T-cell (primary cell): ENCODE measurements around the gene LDLRAD2. TPM values are rescaled to one million over a fixed set of nuclear protein-coding genes. Genes with fewer than 3 reads are reported as not detected.
"Not testable (repeated sequence)": the region's sequence is repeated elsewhere in the genome, so short reads cannot be mapped to it uniquely, and the experiment has no call there.

Experiments used
- ATAC-seq, 4 experiments: fragments of 200-7000 bp in 3 of 4; fragments of 150-1000 bp in 1 of 4; cut with Tn5 transposase; replicated peaks in 1 of 4; 1 replicate in 3 of 4; 2 replicates in 1 of 4; pipeline ENCODE4 v1.10.0; 2021; ENCODE audit warnings: moderate library complexity in 3 of 4, mild to moderate bottlenecking in 2 of 4, moderate number of reproducible peaks in 1 of 4
- CTCF ChIA-PET, 2 donors: fragments of 300-600 bp; sonication (Branson Sonifier 250); formaldehyde crosslinking; loops; one replicate each; lab custom pipeline; 2022; ENCODE audit warnings: antibody characterized with exemption in 2 of 2; lab: Charles Lee
- POLR2A ChIA-PET, 2 donors: fragments of 300-600 bp; sonication (Branson Sonifier 250); formaldehyde crosslinking; loops; one replicate each; lab custom pipeline; 2022; ENCODE audit warnings: antibody characterized with exemption in 2 of 2; lab: Charles Lee
- DNase-seq, 35 experiments: peaks; one replicate each; pipeline versions ENCODE4 v3.0.0 to v3.0.0-alpha.2; 2013 to 2023
- H3K27ac ChIP-seq: one replicate; pipeline ENCODE4 v1.5.1; 2013; ENCODE audit warnings: low read length
- H3K27me3 ChIP-seq, 2 experiments: replicated peaks in 1 of 2; 1 replicate in 1 of 2; 2 replicates in 1 of 2; pipeline versions ENCODE4 v1.6.1 to v1.7.0; 2013; ENCODE audit warnings: low read length in 1 of 2, mixed read lengths in 1 of 2; ENCODE audit not compliant: control insufficient read depth in 2 of 2, insufficient read depth in 2 of 2; ENCODE audit errors: extremely low read depth in 1 of 2
- H3K36me3 ChIP-seq, 2 donors: 1 replicate in 1 of 2; 2 replicates in 1 of 2; pipeline versions ENCODE4 v1.6.1 to v1.7.0; 2013; ENCODE audit warnings: low read length in 1 of 2; ENCODE audit not compliant: control insufficient read depth in 2 of 2, insufficient read depth in 1 of 2; ENCODE audit errors: extremely low read depth in 1 of 2
- H3K4me1 ChIP-seq, 2 experiments: 1 replicate in 1 of 2; 2 replicates in 1 of 2; pipeline versions ENCODE4 v1.6.1 to v1.7.0; 2013; ENCODE audit warnings: low read length in 2 of 2, mixed read lengths in 1 of 2; ENCODE audit not compliant: insufficient read depth in 2 of 2, control insufficient read depth in 1 of 2; ENCODE audit errors: extremely low read depth in 1 of 2
- H3K4me3 ChIP-seq, 2 donors: 1 replicate in 1 of 2; 2 replicates in 1 of 2; pipeline versions ENCODE4 v1.5.1 to v1.7.0; 2013; ENCODE audit warnings: mild to moderate bottlenecking in 2 of 2, low read length in 1 of 2, moderate library complexity in 1 of 2; ENCODE audit not compliant: control insufficient read depth in 1 of 2; ENCODE audit errors: extremely low read depth in 1 of 2
- H3K9me3 ChIP-seq: 2 replicates; pipeline ENCODE4 v1.7.0; 2013
- H3K27ac Mint-ChIP-seq, 2 donors: one replicate each; pipeline ENCODE4 v1.8.0; 2020 to 2021; ENCODE audit warnings: mild to moderate bottlenecking in 2 of 2, mixed read lengths in 2 of 2
- H3K27me3 Mint-ChIP-seq, 2 donors: one replicate each; pipeline ENCODE4 v1.8.0; 2021 to 2022; ENCODE audit warnings: mixed read lengths in 2 of 2
- H3K36me3 Mint-ChIP-seq: one replicate; pipeline ENCODE4 v1.8.0; 2021; ENCODE audit warnings: mixed read lengths
- H3K4me1 Mint-ChIP-seq, 3 donors: one replicate each; pipeline ENCODE4 v1.8.0; 2020 to 2022; ENCODE audit warnings: mixed read lengths in 3 of 3, mild to moderate bottlenecking in 1 of 3
- H3K4me3 Mint-ChIP-seq, 3 donors: one replicate each; pipeline ENCODE4 v1.8.0; 2020 to 2022; ENCODE audit warnings: mild to moderate bottlenecking in 3 of 3, mixed read lengths in 3 of 3, moderate library complexity in 3 of 3
- H3K9me3 Mint-ChIP-seq, 3 donors: one replicate each; pipeline ENCODE4 v1.8.0; 2020 to 2022; ENCODE audit warnings: mixed read lengths in 3 of 3
- WGBS: methylation state at CpG from one replicate; pipeline ENCODE4 v1.1.5; 2013; ENCODE audit warnings: missing lambda C conversion rate; ENCODE audit not compliant: insufficient coverage; 5-methylcytosine and 5-hydroxymethylcytosine counted together
- total RNA-seq, 35 experiments: library from RNA in 6 of 35; stranded (reverse) in 6 of 35; fragments of 120-200 nt in 1 of 35; gene quantifications; one replicate each; pipeline versions ENCODE4 v1.2.1 to v1.2.4 and lab custom pipeline; 2013 to 2026

The LDLRAD2 gene
- total RNA-seq, 5 donors from 2014 or later (not counting 1 experiment from before 2014, with no cell fraction given): 0.07 to 0.13 TPM; not detected in 3

- peaks cover 0 to under 1% (median 0%) of the 10 kb centered on the region in 3 donors for H3K9me3 Mint-ChIP-seq
- ChIA-PET CTCF (interaction anchor here in 1 of 2 donors (0.8 to 1.2 kb wide), 5 partner anchors 28 to 1570 kb away, joined by 3 to 4 read pairs (median 3); no protein-coding TSS in a partner anchor), POLR2A (interaction anchor here in 1 of 2 donors (1.1 to 1.6 kb wide), 3 partner anchors 9 to 258 kb away, joined by 4 to 5 read pairs (median 4); no protein-coding TSS in a partner anchor)
- DNase-seq (peak in 34 of 35 experiments; percentile 5 to 72 (median 34)), ATAC-seq (peak in 1 of 4 experiments; percentile 23)
- peak overlapping the region; percentile 88 for H3K27ac Mint-ChIP-seq
- peak overlapping the region; percentile 97 to 99 (median 97) for H3K4me3 Mint-ChIP-seq
- Histone ChIP-seq H3K4me3 (peak overlapping the region; percentile 91 to 96), H3K27me3 (no peaks in the 10 kb centered on the region), H3K9me3 (no peaks in the 10 kb centered on the region), H3K4me1 (peaks cover 10 to 29% of the 10 kb centered on the region in 2 experiments), H3K36me3 (no peaks in the 10 kb centered on the region), H3K27ac (peak overlapping the region; percentile 56)
- under 1% methylated on average over 35 of the region's 37 CpGs for WGBS
- peaks cover 37 to 40% (median 39%) of the 10 kb centered on the region in 3 donors for H3K4me1 Mint-ChIP-seq
- H3K36me3 Mint-ChIP-seq: peaks cover 4% of the 10 kb centered on the region
- H3K27me3 Mint-ChIP-seq: peaks cover 0 to 2% of the 10 kb centered on the region in 2 donors
These were observed 29.7 kb upstream of the LDLRAD2 start for GRCh38 chr1:21782349-21782867.

GRCh38 chr1:21782868-21783678 is 29.0 kb upstream of the LDLRAD2 start, which contains the start of gene USP48:
Gene USP48 (minus strand): TSS chr1:21783149. CDS start chr1:21782957, 192 bp downstream.
- no peaks in the 10 kb centered on the region for H3K36me3 ChIP-seq
- H3K27ac Mint-ChIP-seq: peak within 1 kb of the TSS; percentile 100
- POLR2A ChIA-PET: interaction anchor here in 1 of 2 donors (1.1 to 1.6 kb wide), 3 partner anchors 10 to 257 kb away, joined by 4 to 5 read pairs (median 4); no protein-coding TSS in a partner anchor

GRCh38 chr1:21783679-21784603 is 28.1 kb upstream of the LDLRAD2 start:
- H3K4me3 ChIP-seq: peak overlapping the region; percentile 91 to 96
- H3K9me3 Mint-ChIP-seq: no peaks in the 10 kb centered on the region
- peaks cover 28 to 31% (median 30%) of the 10 kb centered on the region in 3 donors for H3K4me1 Mint-ChIP-seq
- WGBS: 57% methylated on average over 16 of the region's 32 CpGs
- CTCF ChIA-PET: interaction anchor here in 1 of 2 donors (0.6 kb wide), 1 partner anchor 11 kb away, joined by 6 read pairs; no protein-coding TSS in a partner anchor
- no peaks in the 10 kb centered on the region for H3K27me3 ChIP-seq
- POLR2A ChIA-PET: interaction anchor here in 1 of 2 donors (1.6 kb wide), 1 partner anchor 242 kb away, joined by 4 read pairs; no protein-coding TSS in a partner anchor
- H3K27me3 Mint-ChIP-seq: peaks cover 0 to 2% of the 10 kb centered on the region in 2 donors
- no peaks in the 10 kb centered on the region for H3K36me3 ChIP-seq
- H3K9me3 ChIP-seq: no peaks in the 10 kb centered on the region
- H3K4me3 Mint-ChIP-seq: peak overlapping the region; percentile 97 to 99 (median 97)
- peak overlapping the region; percentile 99 for H3K27ac ChIP-seq
- H3K4me1 ChIP-seq: peaks cover 10 to 28% of the 10 kb centered on the region in 2 experiments
- ATAC-seq (no peak), DNase-seq (no peak)
- H3K27ac Mint-ChIP-seq: peak overlapping the region; percentile 100
- no peaks in the 10 kb centered on the region for H3K36me3 Mint-ChIP-seq

More at GRCh38 chr1:21782868-21783678, 29.0 kb upstream of the LDLRAD2 start, which contains the start of gene USP48:
- ATAC-seq (peak; percentile 86 to 93 (median 90)), DNase-seq (peak; percentile 93 to 98 (median 96))
- H3K27me3 Mint-ChIP-seq: peaks cover 0 to 2% of the 10 kb centered on the region in 2 donors
- H3K4me3 Mint-ChIP-seq: peak within 1 kb of the TSS; percentile 97 to 99 (median 97)
- no peaks in the 10 kb centered on the region for H3K9me3 Mint-ChIP-seq
- WGBS: under 1% methylated on average over 79 of the region's 82 CpGs
- H3K36me3 Mint-ChIP-seq: peaks cover 3% of the 10 kb centered on the region
- H3K9me3 ChIP-seq: no peaks in the 10 kb centered on the region
- H3K4me1 ChIP-seq: peaks cover 10 to 29% of the 10 kb centered on the region in 2 experiments
- peak within 1 kb of the TSS; percentile 91 to 96 for H3K4me3 ChIP-seq
- H3K4me1 Mint-ChIP-seq: peaks cover 33 to 37% (median 34%) of the 10 kb centered on the region in 3 donors
- CTCF ChIA-PET: interaction anchor here in 1 of 2 donors (0.6 kb wide), 1 partner anchor 10 kb away, joined by 6 read pairs; no protein-coding TSS in a partner anchor
- no peaks in the 10 kb centered on the region for H3K27me3 ChIP-seq
- H3K27ac ChIP-seq: peak within 1 kb of the TSS; percentile 99

GRCh38 chr1:21785764-21786163 is 26.3 kb upstream of the LDLRAD2 start:
- POLR2A ChIA-PET, H3K27me3 Mint-ChIP-seq, H3K27me3 ChIP-seq, H3K36me3 Mint-ChIP-seq, H3K36me3 ChIP-seq, H3K27ac ChIP-seq, ATAC-seq, H3K27ac Mint-ChIP-seq, H3K4me3 Mint-ChIP-seq, H3K9me3 ChIP-seq, DNase-seq, H3K9me3 Mint-ChIP-seq, H3K4me3 ChIP-seq: not testable (repeated sequence)
- peaks cover 10 to 20% of the 10 kb centered on the region in 2 experiments for H3K4me1 ChIP-seq
- CTCF ChIA-PET: interaction anchor here in 1 of 2 donors (0.6 kb wide), 1 partner anchor 9 kb away, joined by 3 read pairs; no protein-coding TSS in a partner anchor
- 90% methylated on average over 9 of the region's 9 CpGs for WGBS
- peaks cover 15 to 18% (median 16%) of the 10 kb centered on the region in 3 donors for H3K4me1 Mint-ChIP-seq

- H3K36me3 Mint-ChIP-seq: no peaks in the 10 kb centered on the region
- Histone ChIP-seq H3K9me3 (no peaks in the 10 kb centered on the region), H3K27ac (no peak overlapping the region), H3K36me3 (no peaks in the 10 kb centered on the region), H3K4me3 (no peak overlapping the region), H3K4me1 (peaks cover 6 to 11% of the 10 kb centered on the region in 2 experiments), H3K27me3 (no peaks in the 10 kb centered on the region)
- peaks cover 0 to 2% of the 10 kb centered on the region in 2 donors for H3K27me3 Mint-ChIP-seq
- H3K27ac Mint-ChIP-seq: no peak overlapping the region
- 50% methylated on average over 1 of the region's 2 CpGs for WGBS
- no peak overlapping the region for H3K4me3 Mint-ChIP-seq
- ChIA-PET CTCF (interaction anchor here in 1 of 2 donors (0.6 kb wide), 2 partner anchors 10 to 743 kb away, joined by 3 read pairs; no protein-coding TSS in a partner anchor), POLR2A (no interaction called here)
- no peak for ATAC-seq
- DNase-seq: no peak
- peaks cover 12 to 16% (median 12%) of the 10 kb centered on the region in 3 donors for H3K4me1 Mint-ChIP-seq
- no peaks in the 10 kb centered on the region for H3K9me3 Mint-ChIP-seq
These were observed 25.4 kb upstream of the LDLRAD2 start for GRCh38 chr1:21786640-21787039.
